Transverse colon (tissue), 4 donors: ENCODE data around the gene STPG1. TPM values are rescaled to one million over a fixed set of nuclear protein-coding genes. Genes with fewer than 3 reads are reported as not detected.
"Not testable (repeated sequence)": the region's sequence is repeated elsewhere in the genome, so short reads cannot be mapped to it uniquely, and the experiment has no call there.

ENCODE experiments used
- DNase-seq: peaks from one replicate; pipeline ENCODE4 v3.0.0-alpha.2; 2019
- H3K27ac ChIP-seq, 4 donors: fragments of 200-600 bp; sonication (generic); 2 replicates each; pipeline ENCODE4 v1.5.1; 2016 to 2018; ENCODE audit warnings: inconsistent platforms in 4 of 4
- H3K27me3 ChIP-seq: fragments of 200-600 bp; sonication (generic); 2 replicates; pipeline ENCODE4 v1.5.1; 2017; ENCODE audit warnings: inconsistent platforms
- H3K36me3 ChIP-seq, 4 donors: fragments of 200-600 bp; sonication (generic); 2 replicates each; pipeline ENCODE4 v1.5.1; 2017 to 2019; ENCODE audit warnings: inconsistent platforms in 4 of 4
- H3K4me1 ChIP-seq, 4 donors: fragments of 200-600 bp; sonication (generic); 2 replicates each; pipeline ENCODE4 v1.5.1; 2017 to 2020; ENCODE audit warnings: inconsistent platforms in 4 of 4
- H3K4me3 ChIP-seq, 4 donors: fragments of 200-600 bp; sonication (generic); 1 replicate in 1 of 4; 2 replicates in 3 of 4; pipeline versions ENCODE4 v1.5.1 to v1.6.1; 2017 to 2019; ENCODE audit warnings: inconsistent platforms in 4 of 4
- H3K9me3 ChIP-seq, 2 donors: fragments of 200-600 bp; sonication (generic); 2 replicates each; pipeline ENCODE4 v1.5.1; 2017 to 2019; ENCODE audit warnings: inconsistent platforms in 2 of 2
- EP300 ChIP-seq: sonication (generic); formaldehyde crosslinking; IDR thresholded peaks from one replicate; pipeline ENCODE4 v1.6.1; 2017; ENCODE audit warnings: antibody characterized with exemption, low read depth
- POLR2A ChIP-seq: fragments of 450-650 bp; IDR thresholded peaks from one replicate; pipeline ENCODE4 v1.6.1; 2016; ENCODE audit warnings: antibody characterized with exemption, mild to moderate bottlenecking, moderate library complexity
- POLR2AphosphoS5 ChIP-seq, 3 donors: sonication (generic); formaldehyde crosslinking; IDR thresholded peaks; one replicate each; pipeline ENCODE4 v1.6.1; 2016; ENCODE audit warnings: antibody characterized with exemption in 3 of 3
- WGBS, 2 donors: methylation state at CpG; one replicate each; pipeline ENCODE4 v1.1.5; 2018; ENCODE audit warnings: low coverage in 1 of 2; 5-methylcytosine and 5-hydroxymethylcytosine counted together
- in situ Hi-C, 4 donors: fragments of 200-750 bp; cut with MboI; loops; one replicate each; pipeline versions ENCODE4 v1.15.0 to v1.15.1; 2017; ENCODE audit warnings: low sequenced_read_pairs in 3 of 4, low pct_ligation_motif_present in 1 of 4, low pct_unique_long_range_greater_than_20kb in 1 of 4
- intact Hi-C: fragments of 100-400 bp; cut with DNase I; formaldehyde crosslinking; loops from one replicate; pipeline ENCODE4 v1.15.1; 2023; ENCODE audit warnings: low total_unique reads
- total RNA-seq, 4 donors: library from RNA; depleted of rRNA; stranded (reverse); fragments of >200 nt; gene quantifications; one replicate each; pipeline ENCODE4 v1.1.0, GENCODE V29; 2016
- TF ChIP-seq, protein P1 (sequence below), 5 experiments: fragments of 200-600 bp in 3 of 5; fragments of 450-650 bp in 2 of 5; sonication (generic) in 3 of 5; IDR thresholded peaks; 1 replicate in 2 of 5; 2 replicates in 3 of 5; pipeline ENCODE4 v1.5.1; 2016 to 2017; ENCODE audit warnings: antibody characterized with exemption in 5 of 5, inconsistent platforms in 3 of 5, mild to moderate bottlenecking in 2 of 5, moderate library complexity in 1 of 5

Gene STPG1
- total RNA-seq, 4 donors from 2014 or later: 4.6 to 33.7 (median 23.3) TPM

GRCh38 chr1:24450857-24451397 lies 37.3 kb upstream of the STPG1 start:
- Histone ChIP-seq H3K27me3 (no peaks in the 10 kb centered on the region), H3K4me1 (no peaks in the 10 kb centered on the region), H3K4me3 (no peak overlapping the region), H3K27ac (no peak overlapping the region), H3K9me3 (no peaks in the 10 kb centered on the region), H3K36me3 (peaks cover 0 to 36% (median 5%) of the 10 kb centered on the region in 4 donors)
- WGBS, 2 donors: 89 to 98% methylated on average over 3 to 5 of the region's 5 CpGs
- intact Hi-C loops: no loop called here
- in situ Hi-C loops: no loop called here
- DNase-seq: no peak
- no peak for TF ChIP-seq POLR2A
- no peak for TF ChIP-seq POLR2AphosphoS5 (IDR thresholded peaks at IDR 0.05)
- TF ChIP-seq, protein P1, sequence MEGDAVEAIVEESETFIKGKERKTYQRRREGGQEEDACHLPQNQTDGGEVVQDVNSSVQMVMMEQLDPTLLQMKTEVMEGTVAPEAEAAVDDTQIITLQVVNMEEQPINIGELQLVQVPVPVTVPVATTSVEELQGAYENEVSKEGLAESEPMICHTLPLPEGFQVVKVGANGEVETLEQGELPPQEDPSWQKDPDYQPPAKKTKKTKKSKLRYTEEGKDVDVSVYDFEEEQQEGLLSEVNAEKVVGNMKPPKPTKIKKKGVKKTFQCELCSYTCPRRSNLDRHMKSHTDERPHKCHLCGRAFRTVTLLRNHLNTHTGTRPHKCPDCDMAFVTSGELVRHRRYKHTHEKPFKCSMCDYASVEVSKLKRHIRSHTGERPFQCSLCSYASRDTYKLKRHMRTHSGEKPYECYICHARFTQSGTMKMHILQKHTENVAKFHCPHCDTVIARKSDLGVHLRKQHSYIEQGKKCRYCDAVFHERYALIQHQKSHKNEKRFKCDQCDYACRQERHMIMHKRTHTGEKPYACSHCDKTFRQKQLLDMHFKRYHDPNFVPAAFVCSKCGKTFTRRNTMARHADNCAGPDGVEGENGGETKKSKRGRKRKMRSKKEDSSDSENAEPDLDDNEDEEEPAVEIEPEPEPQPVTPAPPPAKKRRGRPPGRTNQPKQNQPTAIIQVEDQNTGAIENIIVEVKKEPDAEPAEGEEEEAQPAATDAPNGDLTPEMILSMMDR (IDR thresholded peaks at IDR 0.05): no peak
- TF ChIP-seq EP300: no peak

DNA sequence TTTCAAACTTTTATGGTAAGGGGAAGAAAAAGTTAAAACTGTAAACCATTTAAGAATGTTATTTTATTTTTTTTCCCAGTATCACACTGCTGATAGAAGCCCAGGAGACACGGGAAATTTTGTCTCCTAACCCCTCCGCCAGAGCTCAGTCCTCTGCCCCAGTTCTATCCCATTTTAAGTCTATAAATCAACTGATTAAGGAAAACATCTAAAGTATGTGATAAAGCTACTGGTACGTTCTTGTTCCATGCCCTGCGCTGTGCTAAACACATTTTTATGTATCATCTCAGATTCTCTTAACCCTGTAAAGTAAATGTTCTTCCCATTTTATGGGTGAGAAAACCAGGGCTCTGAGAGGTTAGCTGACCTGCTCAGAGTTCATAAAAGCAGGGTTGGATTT lies 36.7 kb upstream of the STPG1 start:
- no peak for TF ChIP-seq POLR2AphosphoS5 (IDR thresholded peaks at IDR 0.05)
- TF ChIP-seq, protein P1 (IDR thresholded peaks at IDR 0.05): no peak
- no peak for TF ChIP-seq EP300
- no peak for TF ChIP-seq POLR2A
- DNase-seq: no peak
- Histone ChIP-seq H3K36me3 (peaks cover 0 to 30% (median 5%) of the 10 kb centered on the region in 4 donors), H3K27me3 (no peaks in the 10 kb centered on the region), H3K27ac (no peak overlapping the region), H3K4me3 (no peak overlapping the region), H3K9me3 (no peaks in the 10 kb centered on the region), H3K4me1 (no peaks in the 10 kb centered on the region)
- intact Hi-C loops (no loop called here), in situ Hi-C loops (no loop called here)
- 92 to 98% methylated on average over 4 of the region's 4 CpGs for WGBS, 2 donors

- intact Hi-C loops, H3K27me3 ChIP-seq, H3K9me3 ChIP-seq, H3K4me1 ChIP-seq, H3K4me3 ChIP-seq, in situ Hi-C loops, H3K27ac ChIP-seq, DNase-seq: not testable (repeated sequence)
- WGBS, 2 donors: 95 to 100% methylated on average over 2 of the region's 2 CpGs
- peaks cover 0 to 15% (median 5%) of the 10 kb centered on the region in 4 donors for H3K36me3 ChIP-seq
These were observed 32.9 kb upstream of the STPG1 start for GRCh38 chr1:24446446-24446845.

DNA sequence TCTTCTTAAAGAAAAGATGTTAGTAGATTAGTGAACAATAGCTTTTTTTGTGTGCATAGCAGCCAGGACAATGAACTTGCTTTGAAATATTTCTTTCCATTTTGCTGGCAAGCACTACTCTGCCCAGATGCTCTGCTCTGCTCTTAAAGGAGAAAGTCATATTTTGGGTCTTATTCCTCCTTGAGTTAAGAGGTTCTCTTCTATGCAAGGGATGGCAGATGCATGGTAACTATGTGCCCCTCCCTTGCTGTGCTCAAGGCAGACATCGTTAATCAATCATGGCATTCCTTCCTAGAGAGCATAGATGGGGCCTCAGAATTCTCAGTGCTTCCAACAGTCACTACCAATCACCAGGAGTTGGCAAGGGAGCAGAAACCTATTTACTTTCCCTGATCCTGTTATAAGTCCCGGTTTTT lies 29.7 kb upstream of the STPG1 start:
- TF ChIP-seq EP300 (no peak), POLR2AphosphoS5 (IDR thresholded peaks at IDR 0.05) (no peak), POLR2A (no peak)
- TF ChIP-seq, protein P1 (IDR thresholded peaks at IDR 0.05): no peak
- Histone ChIP-seq H3K36me3 (no peaks in the 10 kb centered on the region), H3K9me3 (no peaks in the 10 kb centered on the region), H3K4me1 (peaks cover 0 to 3% (median under 1%) of the 10 kb centered on the region in 4 donors), H3K4me3 (no peak overlapping the region), H3K27me3 (no peaks in the 10 kb centered on the region), H3K27ac (no peak overlapping the region)
- intact Hi-C loops: no loop called here
- 36 to 45% methylated on average over 2 of the region's 2 CpGs for WGBS, 2 donors
- DNase-seq: no peak
- in situ Hi-C loops: no loop called here

DNA sequence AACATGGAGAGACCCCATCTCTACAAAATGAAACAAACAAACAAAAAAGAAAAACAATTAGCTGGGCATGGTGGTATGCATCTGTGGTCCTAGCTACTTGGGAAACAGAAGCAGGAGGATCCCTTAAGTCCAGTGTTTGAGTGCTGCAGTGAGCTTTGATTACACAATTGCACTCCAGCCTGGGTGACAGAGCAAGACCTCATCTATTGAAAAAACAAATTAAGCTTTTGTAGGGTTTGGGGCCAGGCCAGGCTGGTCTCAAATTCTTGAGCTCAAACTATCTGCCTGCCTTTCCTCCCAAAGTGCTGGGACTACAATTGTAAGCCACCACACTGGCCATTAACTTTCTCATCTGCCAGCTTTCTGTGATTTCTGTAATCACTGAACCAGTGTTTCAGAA lies 29.2 kb upstream of the STPG1 start:
- H3K9me3 ChIP-seq: no peaks in the 10 kb centered on the region
- H3K36me3 ChIP-seq: no peaks in the 10 kb centered on the region
- DNase-seq: no peak
- no peak for TF ChIP-seq EP300
- H3K27me3 ChIP-seq: no peaks in the 10 kb centered on the region
- in situ Hi-C loops: no loop called here
- no peak overlapping the region for H3K4me3 ChIP-seq
- intact Hi-C loops: no loop called here
- H3K4me1 ChIP-seq: peaks cover 0 to 7% (median 3%) of the 10 kb centered on the region in 4 donors
- H3K27ac ChIP-seq: no peak overlapping the region
